22Rv1 (cell line): Measurements from ENCODE around the gene AGPAT4.
"Not testable (repeated sequence)": the region's sequence is repeated elsewhere in the genome, so short reads cannot be mapped to it uniquely, and the experiment has no call there.

Experiments
- CTCF ChIP-seq: fragments of 450-650 bp; IDR thresholded peaks from 2 replicates; pipeline ENCODE4 v1.5.1; 2017; ENCODE audit warnings: mild to moderate bottlenecking
- ZFX ChIP-seq: fragments of 450-650 bp; IDR thresholded peaks from 2 replicates; pipeline ENCODE4 v1.6.1; 2017; ENCODE audit warnings: antibody characterized with exemption, borderline replicate concordance

DNA sequence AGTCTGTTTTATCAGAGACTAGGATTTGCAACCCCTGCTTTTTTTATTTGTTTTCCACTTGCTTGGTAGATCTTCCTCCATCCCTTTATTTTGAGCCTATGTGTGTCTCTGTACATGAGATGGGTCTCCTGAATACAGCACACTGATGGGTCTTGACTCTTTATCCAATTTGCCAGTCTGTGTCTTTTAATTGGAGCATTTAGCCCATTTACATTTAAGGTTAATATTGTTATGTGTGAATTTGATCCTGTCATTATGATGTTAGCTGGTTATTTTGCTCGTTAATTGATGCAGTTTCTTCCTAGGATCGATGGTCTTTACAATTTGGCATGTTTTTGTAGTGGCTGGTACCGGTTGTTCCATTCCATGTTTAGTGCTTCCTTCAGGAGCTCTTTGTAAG lies 97.4 kb downstream of the AGPAT4 start:
- not testable (repeated sequence) for TF ChIP-seq CTCF, ZFX
